Stimulated activated CD4-positive, alpha-beta T cell treated with anti-CD3 and anti-CD28 coated beads, Interleukin-1b, Interleukin-23, amount 100 ng/mL, for 48 hours (primary cell): ENCODE results near the gene SLC4A4.

Source experiments
- DNase-seq: peaks from one replicate; pipeline ENCODE4 v3.0.0-alpha.2; 2020

The SLC4A4 gene

GRCh38 chr4:71417150-71417549 lies 78.3 kb downstream of the SLC4A4 start:
- no peak for DNase-seq

GRCh38 chr4:71426381-71427042 lies 87.7 kb downstream of the SLC4A4 start:
- DNase-seq, result no peak

- DNase-seq, result no peak
Observed at GRCh38 chr4:71429106-71429505, 90.3 kb downstream of the SLC4A4 start.

- no peak for DNase-seq
Observed at GRCh38 chr4:71429962-71430361, 91.1 kb downstream of the SLC4A4 start.

GRCh38 chr4:71430609-71431008 lies 91.8 kb downstream of the SLC4A4 start:
- no peak for DNase-seq

GRCh38 chr4:71440612-71441011 lies 101.8 kb downstream of the SLC4A4 start:
- no peak for DNase-seq

GRCh38 chr4:71441186-71442169 lies 102.7 kb downstream of the SLC4A4 start:
- DNase-seq, result no peak

GRCh38 chr4:71442336-71442735 lies 103.5 kb downstream of the SLC4A4 start:
- no peak for DNase-seq

GRCh38 chr4:71444395-71444794 lies 105.6 kb downstream of the SLC4A4 start:
- no peak for DNase-seq

- DNase-seq, result no peak
Observed at GRCh38 chr4:71445811-71446210, 107.0 kb downstream of the SLC4A4 start.

- no peak for DNase-seq
Observed at GRCh38 chr4:71446479-71447081, 107.8 kb downstream of the SLC4A4 start.

GRCh38 chr4:71449040-71449439 lies 110.2 kb downstream of the SLC4A4 start:
- DNase-seq, result no peak

- DNase-seq, result no peak
Observed at GRCh38 chr4:71449878-71450277, 111.1 kb downstream of the SLC4A4 start.

GRCh38 chr4:71453531-71453930 lies 114.7 kb downstream of the SLC4A4 start:
- DNase-seq, result no peak

GRCh38 chr4:71456841-71457240 lies 118.0 kb downstream of the SLC4A4 start:
- DNase-seq, result no peak

- DNase-seq, result no peak
Observed at GRCh38 chr4:71460371-71460770, 121.6 kb downstream of the SLC4A4 start.

GRCh38 chr4:71461422-71461821 lies 122.6 kb downstream of the SLC4A4 start:
- no peak for DNase-seq

- no peak for DNase-seq
Observed at GRCh38 chr4:71466775-71467174, 128.0 kb downstream of the SLC4A4 start.

GRCh38 chr4:71468116-71468710 lies 129.4 kb downstream of the SLC4A4 start:
- no peak for DNase-seq

- DNase-seq, result no peak
Observed at GRCh38 chr4:71469541-71469940, 130.7 kb downstream of the SLC4A4 start.

GRCh38 chr4:71470524-71470923 lies 131.7 kb downstream of the SLC4A4 start:
- no peak for DNase-seq

- DNase-seq, result no peak
Observed at GRCh38 chr4:71472946-71473345, 134.1 kb downstream of the SLC4A4 start.

GRCh38 chr4:71473541-71474240 lies 134.9 kb downstream of the SLC4A4 start:
- no peak for DNase-seq
